Measurements from ENCODE around the gene HS6ST3. TPM values are rescaled to one million over a fixed set of nuclear protein-coding genes. Genes with fewer than 3 reads are reported as not detected.

The HS6ST3 gene
- total RNA-seq, 1 experiment from 2014 or later, result 1.2 TPM

DNA sequence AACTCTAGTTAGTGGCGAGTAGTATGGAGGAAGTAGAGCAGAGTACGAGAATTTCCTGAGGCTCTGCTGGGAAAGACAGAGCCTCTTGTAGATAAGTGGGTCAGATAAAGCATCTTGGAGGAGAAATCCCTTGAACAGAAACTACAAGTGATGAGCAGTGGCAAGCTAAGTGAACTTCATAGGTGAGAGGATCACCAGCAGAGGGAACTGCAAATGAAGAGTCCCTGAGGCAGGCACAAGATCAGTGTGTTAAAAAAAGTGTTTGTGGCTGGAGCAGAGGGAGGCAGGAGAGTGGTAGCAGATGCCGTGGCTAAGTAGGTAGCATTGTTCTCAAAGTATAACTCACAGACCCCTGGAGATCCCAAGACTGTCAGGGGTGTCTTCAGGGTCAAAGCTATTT, 437.6 kb downstream of the HS6ST3 start (continued):
- TF ChIP-seq ZNF396 (CRISPR knock-in tag; IDR thresholded peaks at IDR 0.05; ENCODE audit: borderline replicate concordance) (no peak), ZNF423 (CRISPR knock-in tag; IDR thresholded peaks at IDR 0.05) (no peak)

DNA sequence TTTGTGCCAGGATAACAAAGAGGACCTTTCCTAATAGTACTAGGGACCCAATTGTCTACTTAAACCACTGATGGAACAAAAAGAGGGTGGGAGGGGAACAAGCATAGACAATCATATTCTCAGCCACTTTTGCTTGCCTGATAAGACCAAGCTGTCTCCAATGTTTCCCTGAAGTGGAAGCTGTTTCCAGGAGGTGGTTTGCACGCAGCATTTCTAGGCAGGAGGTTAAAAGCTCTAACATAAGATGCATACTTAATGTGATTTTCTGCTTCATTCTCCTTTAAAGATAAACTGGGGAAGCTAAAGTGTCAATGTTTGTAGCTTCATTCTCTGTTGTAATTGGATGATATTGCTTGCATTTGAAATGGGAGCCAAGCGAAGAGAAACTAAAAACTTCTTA, 442.9 kb downstream of the HS6ST3 start:
- H3K4me1 Mint-ChIP-seq, result 0 out of 2 replicates have a peak, but pooled peaks cover 2% of the 10 kb centered on the region
- H3K27me3 Mint-ChIP-seq (ENCODE audit: low read depth), result no peaks in the 10 kb centered on the region

DNA sequence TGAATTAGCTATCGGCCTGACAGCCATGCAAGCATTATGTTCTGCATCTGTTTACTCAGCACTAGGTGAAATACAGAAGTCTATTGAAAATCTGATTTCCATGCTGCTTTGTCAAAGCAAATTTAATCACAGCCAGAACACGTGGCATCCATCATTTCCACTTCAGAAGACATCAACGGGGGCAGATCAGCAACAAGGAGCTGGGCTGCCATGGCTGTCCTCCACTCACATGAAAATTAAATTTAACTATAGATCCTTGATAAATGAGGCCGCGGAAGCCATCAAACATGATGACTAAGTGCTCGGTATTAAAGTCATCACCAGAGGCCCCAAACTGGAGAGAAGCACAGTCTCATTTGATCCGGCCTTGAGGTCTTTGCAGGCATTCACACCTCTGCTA, 443.5 kb downstream of the HS6ST3 start:
- no peaks in the 10 kb centered on the region for H3K27me3 Mint-ChIP-seq (ENCODE audit: low read depth)
- CTCF ChIA-PET, result no interaction called here
- no peak for TF ChIP-seq ATF6 (CRISPR knock-in tag; IDR thresholded peaks at IDR 0.05)
- no peaks in the 10 kb centered on the region for H3K36me3 Mint-ChIP-seq
- H3K4me3 Mint-ChIP-seq, result no peak overlapping the region
- 0 out of 2 replicates have a peak, but pooled peaks cover 2% of the 10 kb centered on the region for H3K4me1 Mint-ChIP-seq
- no peak for DNase-seq (ENCODE audit: low spot score)
- POLR2A ChIA-PET, result no interaction called here
- no peak overlapping the region for H3K27ac Mint-ChIP-seq
- H3K9me3 Mint-ChIP-seq, result no peaks in the 10 kb centered on the region
- ATAC-seq, result no peak

More for the DNA sequence above, 442.9 kb downstream of the HS6ST3 start:
- Mint-ChIP-seq H3K9me3 (no peaks in the 10 kb centered on the region), H3K27ac (no peak overlapping the region), H3K36me3 (no peaks in the 10 kb centered on the region), H3K4me3 (no peak overlapping the region)
- ChIA-PET CTCF (no interaction called here), POLR2A (no interaction called here)
- DNase-seq (ENCODE audit: low spot score) (no peak), ATAC-seq (no peak)
- TF ChIP-seq, protein P1, sequence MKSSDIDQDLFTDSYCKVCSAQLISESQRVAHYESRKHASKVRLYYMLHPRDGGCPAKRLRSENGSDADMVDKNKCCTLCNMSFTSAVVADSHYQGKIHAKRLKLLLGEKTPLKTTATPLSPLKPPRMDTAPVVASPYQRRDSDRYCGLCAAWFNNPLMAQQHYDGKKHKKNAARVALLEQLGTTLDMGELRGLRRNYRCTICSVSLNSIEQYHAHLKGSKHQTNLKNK (CRISPR knock-in tag; IDR thresholded peaks at IDR 0.05), result no peak
- TF ChIP-seq EMX1 (CRISPR knock-in tag; IDR thresholded peaks at IDR 0.05) (no peak), CREM (CRISPR knock-in tag; IDR thresholded peaks at IDR 0.05) (no peak), ELF4 (CRISPR knock-in tag; IDR thresholded peaks at IDR 0.05; ENCODE audit: low read depth) (no peak), SOX15 (CRISPR knock-in tag; IDR thresholded peaks at IDR 0.05) (no peak), RELA (CRISPR knock-in tag; IDR thresholded peaks at IDR 0.05; ENCODE audit: borderline replicate concordance) (no peak), FOXJ3 (CRISPR knock-in tag; IDR thresholded peaks at IDR 0.05; ENCODE audit: borderline replicate concordance) (no peak), KAT7 (CRISPR knock-in tag; IDR thresholded peaks at IDR 0.05; ENCODE audit: borderline replicate concordance) (no peak)

DNA sequence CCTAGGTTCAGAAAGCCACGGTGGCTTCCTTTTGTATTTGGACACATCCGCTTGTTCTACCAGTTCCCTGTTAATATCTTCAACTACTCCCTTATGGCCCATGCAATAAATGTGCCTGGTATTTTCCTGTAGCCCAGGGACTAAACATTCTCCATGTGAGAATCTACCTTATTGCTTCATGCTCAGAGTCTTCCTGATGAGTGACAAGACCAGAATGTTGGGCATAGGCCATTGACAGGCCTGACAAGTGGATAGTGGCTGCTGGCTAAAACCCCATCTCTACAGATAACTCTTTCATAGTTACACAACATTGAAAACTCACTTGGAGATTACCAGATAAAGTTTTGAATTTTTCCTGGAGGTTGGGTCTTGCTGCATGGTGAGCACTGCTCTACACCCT, 449.9 kb downstream of the HS6ST3 start:
- DNase-seq (ENCODE audit: low spot score) (no peak), ATAC-seq (no peak)
- Mint-ChIP-seq H3K36me3 (no peaks in the 10 kb centered on the region), H3K4me1 (no peaks in the 10 kb centered on the region), H3K27ac (no peak overlapping the region; the same call in 1 of the 2 replicates), H3K27me3 (ENCODE audit: low read depth) (no peaks in the 10 kb centered on the region), H3K4me3 (no peak overlapping the region), H3K9me3 (no peaks in the 10 kb centered on the region)
- CTCF ChIA-PET, result no interaction called here
- POLR2A ChIA-PET, result no interaction called here
- TF ChIP-seq RELA (CRISPR knock-in tag; IDR thresholded peaks at IDR 0.05; ENCODE audit: borderline replicate concordance) (no peak), HMGXB4 (CRISPR knock-in tag; IDR thresholded peaks at IDR 0.05) (no peak), CREB1 (CRISPR knock-in tag; IDR thresholded peaks at IDR 0.05) (no peak), ZNF317 (CRISPR knock-in tag; IDR thresholded peaks at IDR 0.05; ENCODE audit: borderline replicate concordance, low read depth) (no peak), AR (CRISPR knock-in tag; IDR thresholded peaks at IDR 0.05) (no peak), KAT7 (CRISPR knock-in tag; IDR thresholded peaks at IDR 0.05; ENCODE audit: borderline replicate concordance) (no peak), ZNF232 (CRISPR knock-in tag; IDR thresholded peaks at IDR 0.05) (no peak), GRHL2 (CRISPR knock-in tag; IDR thresholded peaks at IDR 0.05; ENCODE audit: insufficient replicate concordance, severe bottlenecking) (no peak), NR3C1 (CRISPR knock-in tag; conservative IDR thresholded peaks at IDR 0.05; ENCODE audit: low read depth) (no peak), FOXP1 (CRISPR knock-in tag; IDR thresholded peaks at IDR 0.05; ENCODE audit: borderline replicate concordance) (no peak)
- TF ChIP-seq, protein P2, sequence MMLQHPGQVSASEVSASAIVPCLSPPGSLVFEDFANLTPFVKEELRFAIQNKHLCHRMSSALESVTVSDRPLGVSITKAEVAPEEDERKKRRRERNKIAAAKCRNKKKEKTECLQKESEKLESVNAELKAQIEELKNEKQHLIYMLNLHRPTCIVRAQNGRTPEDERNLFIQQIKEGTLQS (CRISPR knock-in tag; conservative IDR thresholded peaks at IDR 0.05), result no peak
- TF ChIP-seq, protein P1 (CRISPR knock-in tag; IDR thresholded peaks at IDR 0.05), result no peak
- TF ChIP-seq, protein P3, sequence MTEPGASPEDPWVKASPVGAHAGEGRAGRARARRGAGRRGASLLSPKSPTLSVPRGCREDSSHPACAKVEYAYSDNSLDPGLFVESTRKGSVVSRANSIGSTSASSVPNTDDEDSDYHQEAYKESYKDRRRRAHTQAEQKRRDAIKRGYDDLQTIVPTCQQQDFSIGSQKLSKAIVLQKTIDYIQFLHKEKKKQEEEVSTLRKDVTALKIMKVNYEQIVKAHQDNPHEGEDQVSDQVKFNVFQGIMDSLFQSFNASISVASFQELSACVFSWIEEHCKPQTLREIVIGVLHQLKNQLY (CRISPR knock-in tag; IDR thresholded peaks at IDR 0.05), result no peak

Data from WTC11 (cell line).